Left ventricle myocardium inferior (tissue), 1 donor: Measurements from ENCODE around the gene ANKRD53. TPM values are rescaled to one million over a fixed set of nuclear protein-coding genes. Genes with fewer than 3 reads are reported as not detected.

Experiments used
- DNase-seq: peaks from one replicate; pipeline ENCODE4 v3.0.0-alpha.2; 2020
- H3K27ac ChIP-seq: fragments of 200-600 bp; replicated peaks from 2 replicates; pipeline ENCODE4 v1.8.0; 2021
- H3K27me3 ChIP-seq: fragments of 200-600 bp; 2 replicates; pipeline ENCODE4 v1.8.0; 2021; ENCODE audit warnings: low read depth
- H3K36me3 ChIP-seq: fragments of 200-600 bp; 2 replicates; pipeline ENCODE4 v1.8.0; 2021
- H3K4me1 ChIP-seq: fragments of 200-600 bp; 2 replicates; pipeline ENCODE4 v1.8.0; 2021
- H3K4me3 ChIP-seq: fragments of 200-600 bp; 2 replicates; pipeline ENCODE4 v1.8.0; 2021; ENCODE audit warnings: mild to moderate bottlenecking, moderate library complexity
- H3K9me3 ChIP-seq: fragments of 200-600 bp; replicated peaks from 2 replicates; pipeline ENCODE4 v1.8.0; 2021
- intact Hi-C: fragments of 100-400 bp; cut with micrococcal nuclease; formaldehyde crosslinking; loops from one replicate; pipeline ENCODE4 v1.11.0; 2022
- total RNA-seq: library from RNA; stranded (reverse); fragmentation: NEBNext Ultra II Directional; extraction: Animal tissue kit (Norgen Biotek cat#: 25700); gene quantifications from one replicate; pipeline ENCODE4 v1.2.1, GENCODE V29; 2021
- TF ChIP-seq, protein P1 (sequence below): fragments of 200-600 bp; IDR thresholded peaks from 2 replicates; pipeline ENCODE4 v1.8.0; 2021; ENCODE audit warnings: antibody characterized with exemption, mild to moderate bottlenecking, borderline replicate concordance
- donor health status: DM: no; HTN: yes; CAD: no; lungs with severe emphysema.

Gene ANKRD53
- total RNA-seq, 1 donor from 2014 or later: 0.33 TPM

DNA sequence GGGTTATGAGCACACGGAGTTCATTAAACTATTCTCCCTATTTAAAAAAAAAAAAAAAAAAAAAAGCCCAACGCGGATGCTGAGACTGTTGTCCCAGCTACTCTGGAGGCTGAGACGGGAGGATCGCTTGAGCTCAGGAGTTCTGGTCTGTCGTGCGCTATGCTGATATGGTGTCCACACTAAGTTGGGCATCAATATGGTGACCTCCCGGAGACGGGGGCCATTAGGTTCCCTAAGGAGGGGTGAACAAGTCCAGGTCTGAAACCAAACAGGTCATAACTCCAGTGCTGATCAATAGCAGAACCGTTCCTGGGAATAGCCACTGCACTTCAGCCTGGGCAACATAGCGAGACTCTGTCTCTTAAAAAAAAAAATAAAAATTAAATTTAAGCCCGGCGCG lies 12.9 kb upstream of the ANKRD53 start:
- no peak for DNase-seq
- H3K4me3 ChIP-seq: peak overlapping the region; percentile 67
- no peaks in the 10 kb centered on the region for H3K36me3 ChIP-seq
- intact Hi-C loops: no loop called here
- peaks cover 9% of the 10 kb centered on the region for H3K4me1 ChIP-seq
- TF ChIP-seq, protein P1, sequence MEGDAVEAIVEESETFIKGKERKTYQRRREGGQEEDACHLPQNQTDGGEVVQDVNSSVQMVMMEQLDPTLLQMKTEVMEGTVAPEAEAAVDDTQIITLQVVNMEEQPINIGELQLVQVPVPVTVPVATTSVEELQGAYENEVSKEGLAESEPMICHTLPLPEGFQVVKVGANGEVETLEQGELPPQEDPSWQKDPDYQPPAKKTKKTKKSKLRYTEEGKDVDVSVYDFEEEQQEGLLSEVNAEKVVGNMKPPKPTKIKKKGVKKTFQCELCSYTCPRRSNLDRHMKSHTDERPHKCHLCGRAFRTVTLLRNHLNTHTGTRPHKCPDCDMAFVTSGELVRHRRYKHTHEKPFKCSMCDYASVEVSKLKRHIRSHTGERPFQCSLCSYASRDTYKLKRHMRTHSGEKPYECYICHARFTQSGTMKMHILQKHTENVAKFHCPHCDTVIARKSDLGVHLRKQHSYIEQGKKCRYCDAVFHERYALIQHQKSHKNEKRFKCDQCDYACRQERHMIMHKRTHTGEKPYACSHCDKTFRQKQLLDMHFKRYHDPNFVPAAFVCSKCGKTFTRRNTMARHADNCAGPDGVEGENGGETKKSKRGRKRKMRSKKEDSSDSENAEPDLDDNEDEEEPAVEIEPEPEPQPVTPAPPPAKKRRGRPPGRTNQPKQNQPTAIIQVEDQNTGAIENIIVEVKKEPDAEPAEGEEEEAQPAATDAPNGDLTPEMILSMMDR: no peak
- H3K9me3 ChIP-seq: no peaks in the 10 kb centered on the region
- no peak overlapping the region for H3K27ac ChIP-seq
- H3K27me3 ChIP-seq: peaks cover 79% of the 10 kb centered on the region

DNA sequence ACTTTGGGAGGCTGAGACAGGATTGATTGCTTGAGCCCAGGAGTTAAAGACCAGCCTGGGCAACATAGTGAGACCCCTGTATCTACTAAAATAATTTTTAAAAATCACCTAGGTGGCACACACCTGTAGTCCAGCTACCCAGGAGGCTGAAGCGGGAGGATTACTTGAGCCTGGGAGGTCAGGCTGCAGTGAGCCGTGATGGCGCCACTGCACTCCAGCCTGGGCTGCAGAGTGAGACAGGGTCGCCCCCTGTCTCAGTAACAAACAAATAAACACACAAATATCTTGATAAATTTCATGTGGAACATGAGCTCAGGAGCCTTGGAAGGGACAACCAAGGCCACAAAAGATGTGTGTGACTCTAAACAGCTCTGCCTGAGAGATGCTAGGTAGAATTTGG lies 11.7 kb upstream of the ANKRD53 start:
- intact Hi-C loops: no loop called here
- H3K36me3 ChIP-seq: no peaks in the 10 kb centered on the region
- H3K4me3 ChIP-seq: no peak overlapping the region
- TF ChIP-seq, protein P1: no peak
- peaks cover 9% of the 10 kb centered on the region for H3K4me1 ChIP-seq
- no peak overlapping the region for H3K27ac ChIP-seq
- no peaks in the 10 kb centered on the region for H3K9me3 ChIP-seq
- H3K27me3 ChIP-seq: peaks cover 67% of the 10 kb centered on the region
- DNase-seq: no peak

DNA sequence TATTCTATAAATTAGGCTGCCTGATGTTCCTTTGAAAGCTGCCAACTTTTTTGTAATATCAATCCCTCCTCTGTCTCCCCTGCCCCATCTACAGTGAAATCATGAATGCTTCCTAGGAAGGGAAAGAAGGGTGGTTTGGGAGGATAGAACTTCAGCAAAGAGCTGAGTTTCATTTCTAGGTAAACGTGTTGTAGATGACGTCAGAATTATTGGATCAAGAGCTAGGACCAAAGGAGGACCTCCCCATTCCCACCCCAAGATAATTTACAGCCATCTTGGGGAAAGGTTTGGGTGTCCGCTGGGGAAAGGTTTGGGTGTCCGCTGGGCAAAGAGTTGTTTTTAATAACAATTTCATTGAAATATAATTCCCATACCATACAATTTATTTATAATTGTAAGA lies 11.2 kb upstream of the ANKRD53 start:
- peaks cover 9% of the 10 kb centered on the region for H3K4me1 ChIP-seq
- TF ChIP-seq, protein P1: no peak
- no peaks in the 10 kb centered on the region for H3K9me3 ChIP-seq
- no peak overlapping the region for H3K4me3 ChIP-seq
- H3K27me3 ChIP-seq: peaks cover 62% of the 10 kb centered on the region
- no peak overlapping the region for H3K27ac ChIP-seq
- no peaks in the 10 kb centered on the region for H3K36me3 ChIP-seq
- intact Hi-C loops: no loop called here
- DNase-seq: no peak

DNA sequence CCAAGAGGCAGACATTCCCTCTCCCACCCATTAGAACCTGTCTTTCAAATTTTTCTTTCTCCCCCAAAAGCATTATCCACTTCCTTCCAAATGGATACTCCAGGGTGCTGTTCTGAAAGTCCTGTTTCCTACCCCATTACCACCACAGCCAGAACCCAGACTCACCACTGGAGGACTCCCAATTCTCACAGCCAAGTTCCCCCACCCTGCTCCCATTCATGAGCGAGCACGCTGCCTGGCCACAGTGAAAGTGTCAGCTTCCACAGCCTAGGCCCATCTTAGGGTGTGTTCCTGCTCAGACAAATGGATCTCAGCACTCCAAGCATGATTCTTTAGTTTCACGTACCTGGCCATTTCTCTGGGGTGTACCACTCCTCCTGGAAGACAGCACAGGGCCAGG lies 3.8 kb upstream of the ANKRD53 start:
- no peak overlapping the region for H3K27ac ChIP-seq
- no peak for DNase-seq
- peaks cover under 1% of the 10 kb centered on the region for H3K27me3 ChIP-seq
- intact Hi-C loops: no loop called here
- H3K36me3 ChIP-seq: no peaks in the 10 kb centered on the region
- no peak overlapping the region for H3K4me3 ChIP-seq
- no peaks in the 10 kb centered on the region for H3K9me3 ChIP-seq
- peaks cover 27% of the 10 kb centered on the region for H3K4me1 ChIP-seq
- TF ChIP-seq, protein P1: no peak

DNA sequence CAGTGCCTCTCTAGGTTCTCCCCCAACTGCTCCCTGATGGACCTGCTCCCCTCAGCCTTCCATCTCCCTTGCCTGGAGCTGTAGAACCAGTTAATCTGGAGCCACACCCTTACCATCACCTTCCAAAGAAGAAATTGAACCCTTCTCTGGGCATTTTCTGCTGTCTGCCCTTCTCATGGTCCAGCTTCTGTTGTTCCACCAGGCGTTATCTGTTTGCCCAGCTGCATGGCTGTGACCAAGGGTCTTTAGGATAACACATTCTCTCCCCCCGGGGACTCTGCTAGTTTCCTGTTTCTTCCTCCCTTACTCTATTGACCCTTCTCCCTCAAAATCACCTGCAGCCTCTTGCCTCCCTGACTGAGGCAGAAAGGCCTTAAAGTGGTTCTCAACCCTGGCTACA lies 3.2 kb upstream of the ANKRD53 start:
- Histone ChIP-seq H3K4me3 (no peak overlapping the region), H3K9me3 (no peaks in the 10 kb centered on the region), H3K27ac (no peak overlapping the region), H3K4me1 (peaks cover 27% of the 10 kb centered on the region), H3K27me3 (no peaks in the 10 kb centered on the region), H3K36me3 (no peaks in the 10 kb centered on the region)
- intact Hi-C loops: no loop called here
- DNase-seq: no peak
- TF ChIP-seq, protein P1: no peak

DNA sequence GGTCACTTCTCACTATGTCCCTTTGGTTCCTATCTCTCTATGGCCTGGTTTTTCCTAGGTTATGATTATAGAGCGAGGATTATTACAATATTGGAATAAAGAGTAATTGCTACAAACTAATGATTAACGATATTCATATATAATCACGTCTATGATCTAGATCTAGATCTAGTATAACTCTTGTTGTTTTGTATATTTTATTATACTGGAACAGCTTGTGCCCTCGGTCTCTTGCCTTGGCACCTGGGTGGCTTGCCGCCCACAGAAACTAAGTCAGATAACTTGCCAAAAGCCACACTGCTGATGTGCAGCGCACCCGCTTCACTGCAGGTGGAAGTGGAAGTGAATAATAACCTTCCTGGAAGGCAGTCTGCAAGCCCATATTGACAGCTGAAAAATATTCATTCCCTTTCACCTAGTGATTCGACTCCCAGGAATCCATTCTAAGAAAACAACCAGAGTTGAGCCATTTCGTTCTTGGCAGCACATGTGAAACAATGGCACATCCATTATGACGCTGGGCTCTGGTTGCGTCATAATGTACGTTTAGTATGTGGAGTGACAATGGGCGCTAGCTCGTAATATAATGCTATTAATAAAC lies 725 bp upstream of the ANKRD53 start:
- Histone ChIP-seq H3K27ac (peak overlapping the region; percentile 91), H3K9me3 (no peaks in the 10 kb centered on the region), H3K4me1 (peaks cover 27% of the 10 kb centered on the region), H3K36me3 (no peaks in the 10 kb centered on the region), H3K4me3 (peak overlapping the region; percentile 72), H3K27me3 (no peaks in the 10 kb centered on the region)
- TF ChIP-seq, protein P1: no peak
- intact Hi-C loops: no loop called here
- no peak for DNase-seq
